K562 (cell line): Measurements from ENCODE around the gene CPSF4.

Experiments
- CREBBP ChIP-seq: IDR thresholded peaks from one replicate; pipeline ENCODE4 v1.6.1; 2012; ENCODE audit warnings: low read depth, mild to moderate bottlenecking, control low read depth, inconsistent platforms, low read length
- CTCF ChIP-seq, 3 experiments: IDR thresholded peaks in 2 of 3; conservative IDR thresholded peaks in 1 of 3; 2 replicates each; pipeline ENCODE4 v1.5.1; 2011 to 2012; ENCODE audit warnings: low read length in 3 of 3, mild to moderate bottlenecking in 3 of 3, control low read depth in 2 of 3, improper control_type of control experiment in 1 of 3, inconsistent platforms in 1 of 3, low read depth in 1 of 3, mixed read lengths in 1 of 3, moderate library complexity in 1 of 3; ENCODE audit not compliant: insufficient read depth in 2 of 3
- FOXP1 ChIP-seq: sonication (generic); formaldehyde crosslinking; IDR thresholded peaks from 2 replicates; pipeline ENCODE4 v1.8.0; 2022; ENCODE audit warnings: mild to moderate bottlenecking, missing genetic modification reagents
- KAT8 ChIP-seq: fragments of 450-650 bp; IDR thresholded peaks from 2 replicates; pipeline ENCODE4 v1.6.1; 2016; ENCODE audit warnings: low read depth, mild to moderate bottlenecking
- NCOA4 ChIP-seq: fragments of 450-650 bp; IDR thresholded peaks from 2 replicates; pipeline ENCODE4 v1.6.1; 2018; ENCODE audit warnings: mild to moderate bottlenecking; ENCODE audit not compliant: partially characterized antibody
- NCOR1 ChIP-seq: fragments of 450-650 bp; IDR thresholded peaks from 2 replicates; pipeline ENCODE4 v1.6.1; 2016; ENCODE audit warnings: mild to moderate bottlenecking, moderate library complexity
- RAD21 ChIP-seq, 2 experiments: fragments of 250-450 bp in 1 of 2; fragments of 450-650 bp in 1 of 2; sonication (Bioruptor Pico) in 1 of 2; formaldehyde crosslinking in 1 of 2; IDR thresholded peaks in 1 of 2; conservative IDR thresholded peaks in 1 of 2; 2 replicates each; pipeline versions ENCODE4 v1.4.0 to v1.8.0; 2020 to 2022; ENCODE audit warnings: mild to moderate bottlenecking in 2 of 2, moderate library complexity in 1 of 2
- SRSF9 ChIP-seq: fragments of 200-400 bp; formaldehyde crosslinking; IDR thresholded peaks from 2 replicates; pipeline ENCODE4 v1.6.1; 2017; ENCODE audit warnings: low read depth, low read length, borderline replicate concordance
- TAF1 ChIP-seq: IDR thresholded peaks from 2 replicates; pipeline ENCODE4 v1.6.1; 2011; ENCODE audit warnings: mild to moderate bottlenecking, low read length, moderate library complexity; ENCODE audit not compliant: insufficient read depth, control insufficient read depth, severe bottlenecking; ENCODE audit errors: extremely low read depth
- TEAD4 ChIP-seq, 2 experiments: sonication (generic) in 1 of 2; formaldehyde crosslinking in 1 of 2; IDR thresholded peaks; 2 replicates each; pipeline versions ENCODE4 v1.6.1 to v1.8.0; 2012 to 2022; ENCODE audit warnings: borderline replicate concordance in 1 of 2, inconsistent platforms in 1 of 2, low read length in 1 of 2, mild to moderate bottlenecking in 1 of 2, missing genetic modification reagents in 1 of 2
- TGIF2 ChIP-seq: sonication (generic); formaldehyde crosslinking; IDR thresholded peaks from 2 replicates; pipeline ENCODE4 v1.8.1; 2022; ENCODE audit warnings: mild to moderate bottlenecking, missing genetic modification reagents, moderate library complexity

DNA sequence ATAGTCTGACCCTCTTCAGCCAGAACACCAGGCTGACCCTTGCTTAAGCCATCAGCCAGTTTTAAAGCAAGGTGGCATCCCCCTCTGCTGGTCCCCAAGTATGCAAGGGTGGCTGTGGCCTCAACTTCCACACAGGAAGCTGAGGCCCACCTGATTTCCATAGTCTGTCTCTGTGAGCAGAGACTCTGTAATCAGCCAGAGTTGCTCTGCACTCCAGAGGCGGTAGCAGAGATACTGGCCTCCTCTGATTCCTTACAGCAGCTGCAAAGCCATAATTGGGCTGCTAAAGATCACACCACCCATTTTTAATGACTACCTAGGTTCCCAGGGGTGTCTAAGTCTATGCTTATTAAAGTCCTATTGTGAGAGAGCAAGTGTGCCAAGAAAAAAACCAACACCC lies 32.2 kb upstream of the CPSF4 start:
- no peak for TF ChIP-seq TAF1
- TF ChIP-seq TEAD4 (IDR thresholded peaks at IDR 0.05; ENCODE audit: low read length), result no peak
- no peak for TF ChIP-seq TEAD4 (CRISPR knock-in tag; IDR thresholded peaks at IDR 0.05; ENCODE audit: borderline replicate concordance)
- TF ChIP-seq CREBBP, result no peak
- no peak for TF ChIP-seq KAT8
- no peak; a peak in 1 of 6 replicates for TF ChIP-seq CTCF (IDR thresholded peaks at IDR 0.05 in 2 of 3, conservative IDR thresholded peaks at IDR 0.05 in 1 of 3; ENCODE audit: insufficient read depth in 2 of 3, low read depth in 1 of 3, low read length in 3 of 3)
- TF ChIP-seq FOXP1 (CRISPR knock-in tag), result no peak
- no peak for TF ChIP-seq TGIF2 (CRISPR knock-in tag)
- TF ChIP-seq NCOR1, result no peak
- TF ChIP-seq SRSF9, result no peak
- no peak for TF ChIP-seq NCOA4
- no peak for TF ChIP-seq RAD21 (CRISPR knock-in tag; conservative IDR thresholded peaks at IDR 0.05 in 1 of 2, IDR thresholded peaks at IDR 0.05 in 1 of 2)
